ENCODE results near the gene SRMS.

The SRMS gene

DNA sequence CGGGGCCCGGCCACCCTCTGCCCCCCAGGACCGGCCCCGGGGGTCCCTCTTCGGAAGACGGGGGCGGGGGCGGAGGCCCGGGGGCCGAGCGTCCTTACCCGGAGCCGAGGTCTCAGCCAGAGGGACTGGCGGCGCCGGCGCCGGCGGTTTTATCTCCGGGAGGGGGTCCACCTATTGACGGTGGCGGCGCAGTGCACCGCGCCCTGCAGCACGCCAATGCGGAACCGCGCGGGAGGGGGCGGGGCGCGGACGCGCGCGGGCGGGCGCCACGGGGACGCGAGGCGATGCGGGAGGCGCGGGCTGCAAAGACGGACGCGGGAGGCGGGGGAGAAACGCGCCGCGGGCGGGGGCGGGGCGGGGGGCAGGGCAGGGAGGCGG lies 48.6 kb downstream of the SRMS start, which contains the start of gene EEF1A2:
TSS of gene EEF1A2 (minus strand) at position 124 of the 378 bp plus-strand sequence. CDS start 1,320 bp downstream, outside the sequence.
- no peak for DNase-seq

DNA sequence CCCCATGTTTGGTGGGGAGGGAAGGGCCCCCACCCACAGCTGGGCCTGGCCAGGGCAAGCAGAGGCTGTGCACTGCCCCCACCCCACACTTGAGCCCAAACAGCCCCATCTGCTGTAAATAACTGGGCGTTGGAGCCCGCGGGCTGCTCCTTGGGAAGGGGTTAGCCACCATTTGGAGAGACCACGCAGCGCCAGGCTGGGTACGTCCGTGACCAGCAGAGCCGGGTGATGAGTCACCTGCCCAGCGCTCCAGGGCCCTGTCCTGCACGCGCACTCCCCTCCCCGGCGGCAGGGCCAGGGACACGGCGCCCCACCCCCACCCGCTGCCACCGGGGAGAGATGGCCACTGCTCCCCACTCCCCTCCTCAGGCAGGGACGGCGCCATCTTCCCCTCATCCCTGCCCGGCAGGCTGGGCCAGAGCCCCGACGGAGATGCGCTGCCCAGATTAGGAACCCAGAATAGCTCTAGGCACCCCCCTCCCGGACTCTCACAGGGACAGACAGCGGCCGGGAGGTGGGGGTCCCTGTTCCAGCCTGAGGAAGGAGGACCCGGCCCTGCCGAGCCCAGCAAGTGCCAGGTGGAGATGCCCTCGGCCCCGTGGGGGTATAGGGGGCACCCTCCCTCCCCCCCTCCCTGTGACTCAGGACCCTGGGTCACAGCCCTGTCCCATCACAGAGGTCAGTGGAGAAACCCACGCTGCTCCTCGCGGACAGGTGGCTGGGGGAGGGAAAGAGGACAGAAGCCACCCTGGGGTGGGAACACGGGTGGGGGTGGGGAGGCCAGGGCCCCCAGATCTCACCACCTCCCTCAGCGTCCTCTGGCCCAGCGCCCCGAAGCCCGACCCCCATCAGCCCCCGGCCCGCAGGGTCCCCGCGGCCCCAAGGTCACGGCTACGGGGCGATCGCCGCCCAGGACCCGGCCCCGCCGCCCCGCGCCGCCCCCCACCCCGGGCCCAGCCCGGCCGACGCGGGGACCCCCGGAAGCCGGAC lies 49.3 kb downstream of the SRMS start:
- no peak for DNase-seq

DNA sequence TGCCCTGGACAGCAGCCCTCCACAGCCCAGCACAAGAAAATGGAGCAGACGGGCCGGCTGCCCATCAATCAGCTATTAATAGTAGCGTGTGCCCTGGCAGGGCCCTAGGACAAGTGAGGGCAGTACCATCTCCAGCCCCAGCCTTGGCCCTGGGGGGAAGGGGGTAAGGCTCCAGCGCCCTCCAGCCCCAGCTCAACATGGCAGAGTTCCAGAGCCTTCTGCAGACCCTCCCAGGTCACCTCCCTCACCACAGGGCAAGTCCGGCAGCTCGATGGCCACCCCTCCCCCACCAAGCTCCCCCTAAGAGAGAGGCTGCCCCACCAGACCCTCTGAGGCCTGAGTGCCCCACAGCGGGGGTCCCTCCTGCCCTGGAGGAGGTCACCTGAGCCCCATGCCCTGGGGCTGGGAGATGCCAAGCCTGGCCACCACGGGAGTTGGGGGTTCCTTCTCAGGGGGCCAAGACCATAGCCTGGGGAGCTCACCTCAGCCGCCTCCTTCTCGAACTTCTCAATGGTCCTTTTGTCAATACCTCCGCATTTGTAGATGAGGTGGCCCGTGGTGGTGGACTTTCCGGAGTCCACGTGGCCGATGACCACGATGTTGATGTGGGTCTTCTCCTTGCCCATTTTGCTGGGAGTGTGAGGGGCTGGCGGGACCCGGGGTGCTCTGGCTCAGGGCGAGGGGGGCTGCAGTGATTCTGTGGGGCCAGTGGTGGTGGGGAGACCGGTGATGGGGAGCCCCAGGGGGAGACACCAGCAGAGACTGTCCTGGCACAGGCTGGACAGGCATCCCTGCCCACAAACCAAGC lies 50.2 kb downstream of the SRMS start:
- DNase-seq, result no peak

DNA sequence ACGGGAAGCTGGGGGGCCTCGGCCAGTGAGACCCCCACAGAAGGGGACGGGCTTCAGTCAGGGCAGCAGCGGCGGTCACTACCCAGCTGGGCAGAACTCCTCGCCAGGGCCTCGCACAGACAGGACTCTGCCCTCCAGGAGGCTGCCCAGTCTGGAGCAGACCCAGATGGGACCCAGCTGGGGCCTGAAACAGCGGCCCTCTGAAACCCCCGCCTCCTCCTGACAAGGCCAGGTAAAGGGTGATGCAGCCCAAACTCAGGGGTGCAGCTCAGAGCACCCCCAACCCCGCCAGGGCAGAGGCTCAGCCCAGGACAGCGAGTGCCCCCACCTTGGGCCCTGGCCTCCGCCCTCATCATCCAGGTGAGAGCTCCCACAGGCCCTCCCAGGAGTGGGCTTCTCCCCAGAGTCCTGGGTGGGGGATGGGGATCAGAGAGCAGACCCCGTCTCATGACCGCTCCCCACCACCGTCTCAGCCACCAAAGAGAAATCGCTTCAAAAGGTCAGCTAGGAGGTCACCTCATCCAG lies 50.9 kb downstream of the SRMS start:
- no peak for DNase-seq

DNA sequence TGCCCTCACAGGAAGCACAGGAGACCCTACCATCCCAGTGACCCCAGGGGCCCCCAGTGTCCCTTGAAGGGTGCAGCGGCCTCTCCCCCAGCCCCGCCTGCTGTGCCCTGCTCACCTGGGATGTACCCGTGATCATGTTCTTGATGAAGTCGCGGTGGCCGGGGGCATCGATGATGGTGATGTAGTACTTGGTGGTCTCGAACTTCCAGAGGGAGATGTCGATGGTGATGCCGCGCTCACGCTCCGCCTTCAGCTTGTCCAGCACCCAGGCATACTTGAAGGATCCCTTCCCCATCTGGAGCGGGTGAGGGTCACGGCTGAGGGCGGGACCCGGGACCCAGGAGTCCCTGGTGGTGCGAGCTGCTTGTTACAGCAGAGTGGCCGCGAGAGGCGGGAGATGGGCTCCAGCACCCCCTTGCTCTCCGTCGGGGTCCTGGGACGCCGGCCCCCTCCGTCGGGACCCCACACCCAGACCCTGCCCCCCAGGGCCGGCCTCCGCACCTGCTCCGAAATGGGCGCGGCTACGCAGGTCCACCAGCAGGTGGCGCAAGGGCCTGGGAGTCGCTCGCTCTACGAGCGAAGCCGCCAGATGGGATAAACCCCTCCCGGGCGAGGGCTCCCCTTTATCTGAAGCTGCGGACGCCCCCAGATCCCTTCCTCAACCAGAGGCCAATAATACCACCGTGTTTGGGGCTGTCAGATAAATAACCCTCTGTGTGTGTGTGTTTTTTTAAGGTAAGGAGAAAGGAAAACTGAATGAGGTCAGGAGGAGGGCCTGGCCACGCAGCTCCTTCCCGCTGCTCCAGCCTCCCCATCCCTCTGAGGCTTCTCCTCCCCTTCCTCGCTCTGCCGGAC lies 51.6 kb downstream of the SRMS start:
- no peak for DNase-seq

DNA sequence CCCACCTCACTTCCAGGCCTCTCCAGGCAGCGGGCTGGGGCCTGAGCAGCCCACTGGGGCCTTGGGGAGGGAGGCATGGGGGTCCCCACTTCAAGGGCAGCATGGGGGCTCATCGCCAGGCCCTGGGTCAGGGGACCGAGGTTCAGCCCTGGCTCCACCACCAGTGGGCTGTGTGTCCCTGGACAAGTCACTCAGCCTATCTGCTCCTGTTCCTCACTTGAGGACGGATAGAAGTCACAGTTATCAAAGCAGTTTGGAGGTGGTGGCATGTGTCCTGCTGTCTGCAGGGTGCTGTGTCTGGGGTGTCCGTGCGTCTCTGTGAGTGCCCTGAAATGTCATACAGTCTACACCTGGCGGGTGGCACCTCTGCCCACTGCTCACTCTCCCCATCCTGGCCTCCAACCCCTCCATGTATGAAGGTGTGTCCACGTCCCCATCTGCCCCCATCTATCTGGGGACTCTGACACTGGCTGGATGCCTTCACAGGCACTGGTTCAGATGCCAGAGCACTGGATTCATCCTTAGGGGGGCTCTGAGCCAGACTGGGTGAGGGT lies 52.3 kb downstream of the SRMS start:
- no peak for DNase-seq

DNA sequence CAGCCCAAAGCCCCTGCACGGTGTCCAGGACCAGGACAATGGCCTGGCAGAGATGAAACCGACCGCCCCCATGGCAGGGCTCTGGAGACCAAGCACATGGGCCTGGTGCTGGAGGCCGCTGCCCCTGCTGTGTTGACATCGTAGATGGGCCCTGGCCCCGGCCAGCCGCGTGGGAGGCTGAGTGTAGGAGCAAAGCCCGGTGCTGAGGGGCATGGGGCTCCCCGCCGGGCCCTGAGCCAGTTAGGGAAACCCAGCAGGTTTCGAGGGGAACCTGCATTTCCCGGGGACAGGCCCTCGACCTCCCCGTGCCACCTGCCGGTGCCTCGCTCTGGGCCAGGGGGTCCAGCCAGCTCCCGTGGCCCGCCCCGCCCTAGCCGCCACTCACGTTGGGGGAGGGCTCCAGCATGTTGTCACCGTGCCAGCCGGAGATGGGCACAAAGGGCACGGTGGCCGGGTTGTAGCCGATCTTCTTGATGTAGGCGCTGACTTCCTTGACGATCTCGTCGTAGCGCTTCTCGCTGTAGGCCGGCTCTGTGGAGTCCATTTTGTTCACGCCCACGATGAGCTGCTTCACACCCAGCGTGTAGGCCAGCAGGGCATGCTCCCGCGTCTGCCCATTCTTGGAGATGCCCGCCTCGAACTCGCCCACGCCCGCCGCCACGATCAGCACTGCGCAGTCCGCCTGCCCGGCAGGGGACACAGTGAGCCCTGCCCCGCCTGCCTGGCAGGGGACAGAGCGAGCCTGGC lies 53.0 kb downstream of the SRMS start:
- no peak for DNase-seq

DNA sequence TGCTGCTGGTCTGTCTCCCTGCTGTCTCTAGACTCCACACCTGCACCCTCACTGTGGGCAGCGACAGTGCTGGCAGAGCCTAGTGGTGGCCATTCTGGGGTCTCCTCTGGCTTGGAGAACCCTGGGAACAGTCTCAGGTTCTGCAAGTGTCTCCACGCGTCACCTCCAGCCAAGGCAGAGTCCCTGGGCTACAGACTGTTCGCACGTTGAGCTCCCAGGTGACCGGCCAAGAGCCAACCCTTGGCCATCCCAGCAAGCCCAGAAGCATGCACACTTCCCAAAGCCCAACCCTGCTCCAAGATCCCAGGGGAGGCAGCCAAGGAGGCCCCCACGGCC lies 53.5 kb downstream of the SRMS start:
- DNase-seq, result no peak

DNA sequence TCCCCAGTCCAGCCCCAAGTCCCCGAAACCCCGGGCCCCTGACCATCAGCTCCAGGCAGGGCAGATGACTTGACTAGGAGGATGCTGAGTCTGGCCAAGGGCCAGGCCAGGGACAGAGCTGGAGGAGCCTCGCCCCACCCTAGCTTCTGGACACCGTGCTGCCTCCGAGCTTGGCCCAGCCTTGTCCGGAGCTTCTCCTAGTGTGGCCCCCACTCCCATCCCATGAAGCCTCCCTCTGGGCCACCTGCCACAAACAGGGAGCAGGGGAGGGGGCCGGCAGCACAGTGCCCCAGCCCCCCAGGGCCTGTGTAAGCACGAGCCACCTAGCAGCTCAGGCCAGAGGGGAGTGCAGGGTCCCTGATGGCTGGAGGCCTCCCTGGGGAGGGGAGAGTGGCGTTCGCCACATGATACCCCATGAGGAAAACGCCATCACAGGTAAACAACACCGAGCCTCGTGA lies 54.0 kb downstream of the SRMS start:
- DNase-seq, result no peak

DNA sequence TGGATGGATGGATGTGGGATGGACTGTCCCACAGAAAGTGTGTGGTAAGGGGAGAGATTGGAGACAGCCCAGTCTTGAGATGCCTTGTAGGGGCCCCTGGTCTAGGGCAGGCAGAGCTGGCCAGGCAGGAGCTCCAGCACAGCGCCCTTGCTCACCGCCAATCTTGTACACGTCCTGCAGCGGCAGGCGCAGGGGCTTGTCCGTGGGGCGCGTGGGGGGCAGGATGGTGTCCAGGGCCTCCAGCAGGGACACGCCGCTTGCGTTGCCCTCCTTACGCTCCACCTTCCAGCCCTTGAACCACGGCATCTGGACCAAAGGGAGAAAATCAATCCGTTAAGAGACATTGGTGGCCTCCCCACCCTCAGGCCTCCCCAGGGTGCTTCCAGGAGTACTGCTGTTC lies 54.6 kb downstream of the SRMS start:
- no peak for DNase-seq

DNA sequence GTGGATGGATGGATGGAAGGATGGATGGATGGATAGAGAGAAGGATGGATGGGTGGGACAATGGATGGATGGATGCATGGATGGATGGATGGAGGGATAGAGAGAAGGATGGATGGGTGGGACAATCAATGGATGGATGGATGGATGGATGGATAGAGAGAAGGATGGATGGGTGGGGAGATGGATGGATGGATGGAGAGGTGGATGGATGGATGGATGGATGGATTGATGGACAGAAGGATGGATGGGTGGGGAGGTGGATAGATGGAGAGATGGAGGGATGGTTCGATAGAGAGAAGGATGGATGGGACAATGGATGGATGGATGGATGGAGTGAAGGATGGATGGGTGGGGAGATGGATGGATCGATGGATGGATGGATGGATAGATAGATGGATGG lies 55.0 kb downstream of the SRMS start:
- no peak for DNase-seq

DNA sequence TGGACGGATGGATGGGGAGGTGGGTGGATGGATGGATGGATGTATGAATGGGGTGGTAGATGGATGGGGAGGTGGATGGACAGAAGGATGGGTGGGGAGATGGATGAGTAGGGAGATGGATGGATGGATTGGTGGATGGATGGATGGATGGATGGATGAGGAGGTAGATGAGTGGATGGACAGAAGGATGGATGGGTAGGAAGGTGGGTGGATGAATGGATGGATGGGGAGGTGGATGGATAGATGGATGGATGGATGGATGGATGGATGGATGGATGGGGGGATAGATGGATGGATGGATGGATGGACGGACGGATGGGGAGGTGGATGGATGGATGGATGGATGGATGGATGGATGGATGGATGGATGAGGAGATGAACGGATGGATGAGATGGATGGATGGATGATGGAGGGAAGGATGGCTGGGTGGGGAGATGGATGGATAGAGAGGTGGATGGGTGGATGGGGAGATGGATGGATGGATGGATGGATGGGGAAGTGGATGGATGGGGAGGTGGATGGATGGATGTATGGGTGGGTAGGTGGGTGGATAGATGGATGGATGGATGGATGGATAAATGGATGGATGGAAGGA lies 55.8 kb downstream of the SRMS start:
- no peak for DNase-seq

DNA sequence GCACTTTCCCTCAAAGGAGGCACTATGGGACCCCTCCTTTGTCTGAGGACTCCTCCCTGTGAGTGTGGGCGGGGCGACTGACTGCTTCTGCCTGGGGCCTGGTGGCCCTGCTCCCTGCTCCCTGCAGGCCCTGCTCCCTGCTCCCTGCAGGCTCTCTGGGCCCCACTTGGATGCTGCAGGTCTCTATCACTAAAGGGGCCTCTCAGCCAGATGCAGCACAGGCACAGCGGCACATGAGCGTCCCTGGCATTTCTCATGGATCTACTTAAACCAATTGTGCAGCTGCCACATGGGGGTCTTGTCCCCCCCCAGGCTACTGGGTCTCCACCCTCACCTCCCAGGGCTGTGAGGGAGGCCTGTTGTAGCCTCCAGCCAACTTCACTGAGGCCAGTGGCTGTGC lies 56.5 kb downstream of the SRMS start:
- DNase-seq, result no peak

Measured in NCI-H1436 treated with DMSO at 0.1 percent for 48 hours (cell line).